ENCODE data around the gene SGCD.

The SGCD gene

GRCh38 chr5:156450778-156451177, 123.8 kb downstream of the SGCD start:
- H3K27me3 ChIP-seq (ENCODE audit: insufficient read depth, poor library complexity, severe bottlenecking): peaks cover 5% of the 10 kb centered on the region
- H3K4me3 ChIP-seq (ENCODE audit: severe bottlenecking): no peak overlapping the region
- ATAC-seq (ENCODE audit: low read depth) (no peak), DNase-seq (ENCODE audit: low spot score) (no peak)
- TF ChIP-seq CTCF (IDR thresholded peaks at IDR 0.05; ENCODE audit: poor library complexity, severe bottlenecking): no peak
- H3K36me3 ChIP-seq (ENCODE audit: low read depth): no peaks in the 10 kb centered on the region
- peaks cover 1% of the 10 kb centered on the region for H3K9me3 ChIP-seq (ENCODE audit: severe bottlenecking)
- no peak overlapping the region for H3K27ac ChIP-seq (ENCODE audit: poor library complexity, severe bottlenecking)
- H3K4me1 ChIP-seq (ENCODE audit: insufficient read depth, poor library complexity, severe bottlenecking): no peaks in the 10 kb centered on the region

GRCh38 chr5:156451505-156451904, 124.5 kb downstream of the SGCD start:
- no peak for TF ChIP-seq CTCF (IDR thresholded peaks at IDR 0.05; ENCODE audit: poor library complexity, severe bottlenecking)
- H3K36me3 ChIP-seq (ENCODE audit: low read depth): no peaks in the 10 kb centered on the region
- H3K9me3 ChIP-seq (ENCODE audit: severe bottlenecking): peaks cover 1% of the 10 kb centered on the region
- no peak for DNase-seq (ENCODE audit: low spot score)
- no peaks in the 10 kb centered on the region for H3K4me1 ChIP-seq (ENCODE audit: insufficient read depth, poor library complexity, severe bottlenecking)
- H3K27ac ChIP-seq (ENCODE audit: poor library complexity, severe bottlenecking): no peak overlapping the region
- H3K27me3 ChIP-seq (ENCODE audit: insufficient read depth, poor library complexity, severe bottlenecking): peaks cover 2% of the 10 kb centered on the region
- no peak overlapping the region for H3K4me3 ChIP-seq (ENCODE audit: severe bottlenecking)
- no peak for ATAC-seq (ENCODE audit: low read depth)

GRCh38 chr5:156456857-156457256, 129.9 kb downstream of the SGCD start:
- Histone ChIP-seq H3K4me3 (ENCODE audit: severe bottlenecking) (no peak overlapping the region), H3K9me3 (ENCODE audit: severe bottlenecking) (no peaks in the 10 kb centered on the region), H3K27ac (ENCODE audit: poor library complexity, severe bottlenecking) (no peak overlapping the region), H3K36me3 (ENCODE audit: low read depth) (no peaks in the 10 kb centered on the region), H3K27me3 (ENCODE audit: insufficient read depth, poor library complexity, severe bottlenecking) (no peaks in the 10 kb centered on the region), H3K4me1 (ENCODE audit: insufficient read depth, poor library complexity, severe bottlenecking) (no peaks in the 10 kb centered on the region)
- TF ChIP-seq CTCF (IDR thresholded peaks at IDR 0.05; ENCODE audit: poor library complexity, severe bottlenecking): no peak
- DNase-seq (ENCODE audit: low spot score) (no peak), ATAC-seq (ENCODE audit: low read depth) (no peak)

- no peak overlapping the region for H3K27ac ChIP-seq (ENCODE audit: poor library complexity, severe bottlenecking)
- H3K4me1 ChIP-seq (ENCODE audit: insufficient read depth, poor library complexity, severe bottlenecking): no peaks in the 10 kb centered on the region
- ATAC-seq (ENCODE audit: low read depth) (no peak), DNase-seq (ENCODE audit: low spot score) (no peak)
- no peaks in the 10 kb centered on the region for H3K36me3 ChIP-seq (ENCODE audit: low read depth)
- H3K27me3 ChIP-seq (ENCODE audit: insufficient read depth, poor library complexity, severe bottlenecking): no peaks in the 10 kb centered on the region
- no peak overlapping the region for H3K4me3 ChIP-seq (ENCODE audit: severe bottlenecking)
- TF ChIP-seq CTCF (IDR thresholded peaks at IDR 0.05; ENCODE audit: poor library complexity, severe bottlenecking): no peak
- no peaks in the 10 kb centered on the region for H3K9me3 ChIP-seq (ENCODE audit: severe bottlenecking)
These were observed 132.9 kb downstream of the SGCD start for GRCh38 chr5:156459812-156460385.

GRCh38 chr5:156460471-156460870, 133.5 kb downstream of the SGCD start:
- no peak for ATAC-seq (ENCODE audit: low read depth)

More at GRCh38 chr5:156460471-156460870, 133.5 kb downstream of the SGCD start:
- Histone ChIP-seq H3K4me1 (ENCODE audit: insufficient read depth, poor library complexity, severe bottlenecking) (no peaks in the 10 kb centered on the region), H3K27me3 (ENCODE audit: insufficient read depth, poor library complexity, severe bottlenecking) (no peaks in the 10 kb centered on the region), H3K36me3 (ENCODE audit: low read depth) (no peaks in the 10 kb centered on the region), H3K27ac (ENCODE audit: poor library complexity, severe bottlenecking) (no peak overlapping the region), H3K4me3 (ENCODE audit: severe bottlenecking) (no peak overlapping the region), H3K9me3 (ENCODE audit: severe bottlenecking) (no peaks in the 10 kb centered on the region)
- no peak for DNase-seq (ENCODE audit: low spot score)
- TF ChIP-seq CTCF (IDR thresholded peaks at IDR 0.05; ENCODE audit: poor library complexity, severe bottlenecking): no peak
